SK-N-SH treated with all-trans-retinoic acid at 6 μM for 48 hours (cell line): Measurements from ENCODE around the gene MYB.

Experiments
- ARNTL ChIP-seq: fragments of 450-650 bp; formaldehyde crosslinking; IDR thresholded peaks from 2 replicates; pipeline ENCODE4 v1.5.0; 2020; ENCODE audit warnings: low read depth, mild to moderate bottlenecking, moderate library complexity, borderline replicate concordance
- CREB5 ChIP-seq: fragments of 250-450 bp; sonication (Bioruptor Pico); IDR thresholded peaks from 2 replicates; pipeline ENCODE4 v1.5.1; 2020; ENCODE audit warnings: low read depth, mild to moderate bottlenecking, moderate library complexity
- CSDC2 ChIP-seq: fragments of 250-450 bp; sonication (Bioruptor Pico); IDR thresholded peaks from 2 replicates; pipeline ENCODE4 v1.5.0; 2020; ENCODE audit warnings: mild to moderate bottlenecking, moderate library complexity
- ESRRG ChIP-seq: fragments of 250-450 bp; sonication (Bioruptor Pico); IDR thresholded peaks from 2 replicates; pipeline ENCODE4 v1.6.1; 2021; ENCODE audit warnings: mild to moderate bottlenecking
- GLIS3 ChIP-seq: fragments of 250-450 bp; sonication (Bioruptor Pico); IDR thresholded peaks from 2 replicates; pipeline ENCODE4 v1.5.0; 2020; ENCODE audit warnings: mild to moderate bottlenecking, moderate library complexity
- PPARA ChIP-seq: fragments of 250-450 bp; sonication (Bioruptor Pico); IDR thresholded peaks from 2 replicates; pipeline ENCODE4 v1.5.0; 2020; ENCODE audit warnings: mild to moderate bottlenecking, borderline replicate concordance
- RARB ChIP-seq: fragments of 250-450 bp; sonication (Bioruptor Pico); IDR thresholded peaks from 2 replicates; pipeline ENCODE4 v1.8.0; 2021; ENCODE audit warnings: mild to moderate bottlenecking, moderate library complexity
- SNAI2 ChIP-seq: fragments of 250-450 bp; sonication (Bioruptor Pico); IDR thresholded peaks from 2 replicates; pipeline ENCODE4 v1.5.0; 2020; ENCODE audit warnings: mild to moderate bottlenecking, moderate library complexity
- TSHZ2 ChIP-seq: fragments of 250-450 bp; sonication (Bioruptor Pico); IDR thresholded peaks from 2 replicates; pipeline ENCODE4 v1.5.0; 2020; ENCODE audit warnings: mild to moderate bottlenecking, moderate library complexity
- ZFP3 ChIP-seq: fragments of 250-450 bp; sonication (Bioruptor Pico); IDR thresholded peaks from 2 replicates; pipeline ENCODE4 v1.5.0; 2020; ENCODE audit warnings: mild to moderate bottlenecking, moderate library complexity
- ZFP30 ChIP-seq: fragments of 450-650 bp; formaldehyde crosslinking; IDR thresholded peaks from 2 replicates; pipeline ENCODE4 v1.5.0; 2022; ENCODE audit warnings: mild to moderate bottlenecking, moderate library complexity
- ZNF8 ChIP-seq: fragments of 450-650 bp; formaldehyde crosslinking; IDR thresholded peaks from 2 replicates; pipeline ENCODE4 v1.5.0; 2020; ENCODE audit warnings: mild to moderate bottlenecking, moderate library complexity

GRCh38 chr6:135212935-135213334 is 31.8 kb downstream of the MYB start:
- TF ChIP-seq TSHZ2 (CRISPR knock-in tag) (no peak), ZNF8 (CRISPR knock-in tag) (no peak), CREB5 (CRISPR knock-in tag) (no peak), ARNTL (CRISPR knock-in tag) (no peak), ESRRG (CRISPR knock-in tag) (no peak), PPARA (CRISPR knock-in tag) (no peak), ZFP30 (CRISPR knock-in tag) (no peak), CSDC2 (CRISPR knock-in tag) (no peak), GLIS3 (CRISPR knock-in tag) (no peak), ZFP3 (CRISPR knock-in tag) (no peak), SNAI2 (CRISPR knock-in tag) (no peak), RARB (CRISPR knock-in tag) (no peak)
